HG02610 (cell line): ENCODE results near the gene CTSL.

Experiments used
- ATAC-seq: cut with Tn5 transposase; IDR thresholded peaks from one replicate; pipeline ENCODE4 v1.9.1; 2021; ENCODE audit warnings: mild to moderate bottlenecking, moderate library complexity; ENCODE audit not compliant: unreplicated experiment

The CTSL gene

DNA sequence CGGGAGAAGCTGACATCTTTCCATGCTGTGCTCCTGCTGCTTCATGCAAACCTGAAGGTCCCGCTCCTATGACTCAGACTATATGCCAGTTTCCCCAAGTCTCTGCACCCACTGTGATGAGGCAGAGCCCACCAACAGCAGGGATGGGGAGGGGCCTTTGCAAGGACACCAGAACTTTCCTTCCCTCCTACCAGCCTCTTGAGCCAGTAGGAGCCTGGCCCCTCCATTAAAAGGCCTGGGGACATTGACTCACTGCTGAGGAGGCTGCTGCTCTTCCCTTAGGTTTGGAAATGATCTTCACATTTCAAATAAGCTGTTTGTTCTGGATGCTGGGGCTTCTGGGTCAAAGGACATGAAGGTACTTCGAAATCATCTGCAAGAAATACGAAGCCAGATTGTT lies 26.1 kb upstream of the CTSL start:
- no peak for ATAC-seq

DNA sequence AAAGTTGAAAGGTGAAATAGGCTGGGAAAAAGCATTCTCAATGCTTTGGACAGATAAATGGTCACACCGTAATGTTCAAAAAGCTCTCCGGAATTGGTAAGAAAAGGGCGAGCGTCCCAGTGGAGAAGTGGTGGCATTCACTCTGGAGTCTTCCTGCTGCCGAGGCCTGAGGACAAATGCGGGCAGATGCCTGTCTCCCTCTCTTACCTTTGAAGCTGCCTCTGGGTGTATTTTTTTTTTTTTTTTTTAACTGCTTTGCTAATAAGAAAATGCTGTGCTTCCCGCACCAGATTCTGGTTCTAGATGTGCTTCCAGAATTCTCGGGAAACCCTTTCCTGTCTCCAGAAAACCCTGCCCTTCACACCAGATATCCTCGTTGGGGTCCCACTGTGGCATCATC lies 24.4 kb upstream of the CTSL start:
- ATAC-seq: no peak

DNA sequence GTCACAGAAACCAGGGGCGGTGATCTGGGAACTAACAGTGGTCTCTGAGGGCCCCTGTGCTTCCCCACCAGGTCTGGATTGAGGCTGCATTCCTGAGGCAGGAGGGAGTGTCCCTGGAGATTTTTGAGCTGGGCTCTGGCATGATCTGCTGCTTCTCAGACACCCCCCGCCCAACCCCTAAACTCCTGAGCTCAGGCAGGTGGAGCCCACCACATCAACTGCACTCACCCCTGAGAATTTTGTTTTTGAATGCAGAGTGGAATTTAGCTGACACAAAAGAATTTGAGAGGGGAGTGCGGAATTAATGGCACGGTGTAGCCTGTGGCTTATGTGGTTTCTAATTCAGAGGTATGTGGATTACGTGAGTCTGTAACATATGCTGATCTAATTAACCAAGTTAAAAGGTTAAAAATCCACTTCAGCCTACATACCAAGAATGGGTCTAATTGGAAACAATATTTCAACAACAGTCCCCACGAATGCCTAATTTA lies 23.9 kb upstream of the CTSL start:
- ATAC-seq: no peak

DNA sequence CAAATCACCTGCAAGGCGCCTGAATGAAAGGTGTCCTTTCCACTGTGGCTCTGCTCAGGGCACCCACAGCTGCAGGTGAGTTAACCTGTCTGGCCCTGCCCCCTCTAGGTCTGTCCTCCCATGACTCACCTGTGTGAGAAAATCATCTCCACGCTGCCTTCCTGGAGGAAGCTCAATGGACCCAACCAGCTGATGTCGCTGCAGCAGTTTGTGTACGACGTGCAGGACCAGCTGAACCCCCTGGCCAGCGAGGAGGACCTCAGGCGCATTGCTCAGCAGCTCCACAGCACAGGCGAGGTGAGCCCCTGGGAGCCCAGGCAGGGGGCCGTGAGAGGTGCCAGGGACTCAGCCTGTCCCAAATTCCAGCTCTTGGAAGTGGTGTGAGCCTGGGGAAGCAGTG lies 23.0 kb upstream of the CTSL start:
- ATAC-seq: no peak

DNA sequence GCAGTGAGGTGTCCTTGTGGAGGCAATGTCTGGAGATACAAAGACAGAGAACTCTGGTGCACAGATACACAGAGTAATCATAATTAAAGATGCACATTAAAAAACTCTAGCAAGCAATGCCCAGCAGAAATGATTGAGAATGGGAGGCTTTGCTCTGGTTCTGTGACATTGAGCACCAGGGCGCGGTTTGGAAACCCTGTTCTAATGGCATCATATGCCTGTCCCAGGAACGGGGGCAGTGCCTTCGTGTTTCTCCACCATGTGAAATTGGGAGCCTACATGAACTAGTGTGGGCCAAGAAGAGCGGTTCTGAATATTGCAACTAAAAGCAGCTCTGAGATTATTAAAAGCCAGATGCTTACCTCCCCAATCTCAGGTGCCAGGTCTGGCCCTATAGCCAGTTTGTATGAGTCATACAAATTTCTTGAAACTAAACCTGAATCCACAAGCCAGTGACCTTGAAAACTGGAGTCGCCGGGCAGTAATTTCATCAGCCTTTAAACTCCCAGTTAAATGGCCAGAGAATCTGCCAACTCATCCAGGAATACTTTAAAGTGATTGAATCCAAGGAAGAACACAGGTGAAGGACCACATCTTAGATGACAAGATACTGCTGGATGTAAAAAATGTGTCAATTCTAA lies 22.2 kb upstream of the CTSL start:
- ATAC-seq: no peak

DNA sequence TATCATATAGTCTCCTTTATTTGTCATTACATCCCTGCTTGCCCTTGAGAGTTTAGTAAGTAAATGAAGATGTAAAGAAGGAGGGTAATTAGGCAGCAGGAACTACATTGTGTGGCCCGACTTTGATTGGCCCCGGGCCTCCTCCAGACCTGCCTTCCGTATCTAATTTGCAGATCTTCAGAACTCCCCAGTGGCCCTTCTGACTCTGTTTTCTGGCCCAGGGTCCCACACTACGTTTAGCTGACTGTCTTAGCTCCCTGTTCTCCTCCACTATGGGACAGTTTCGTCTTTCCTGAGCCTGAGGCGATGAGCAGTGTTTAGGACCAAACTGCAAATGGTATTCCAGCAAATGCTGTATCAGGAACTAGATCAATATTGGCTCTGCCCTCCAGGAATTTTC lies 21.6 kb upstream of the CTSL start:
- no peak for ATAC-seq

DNA sequence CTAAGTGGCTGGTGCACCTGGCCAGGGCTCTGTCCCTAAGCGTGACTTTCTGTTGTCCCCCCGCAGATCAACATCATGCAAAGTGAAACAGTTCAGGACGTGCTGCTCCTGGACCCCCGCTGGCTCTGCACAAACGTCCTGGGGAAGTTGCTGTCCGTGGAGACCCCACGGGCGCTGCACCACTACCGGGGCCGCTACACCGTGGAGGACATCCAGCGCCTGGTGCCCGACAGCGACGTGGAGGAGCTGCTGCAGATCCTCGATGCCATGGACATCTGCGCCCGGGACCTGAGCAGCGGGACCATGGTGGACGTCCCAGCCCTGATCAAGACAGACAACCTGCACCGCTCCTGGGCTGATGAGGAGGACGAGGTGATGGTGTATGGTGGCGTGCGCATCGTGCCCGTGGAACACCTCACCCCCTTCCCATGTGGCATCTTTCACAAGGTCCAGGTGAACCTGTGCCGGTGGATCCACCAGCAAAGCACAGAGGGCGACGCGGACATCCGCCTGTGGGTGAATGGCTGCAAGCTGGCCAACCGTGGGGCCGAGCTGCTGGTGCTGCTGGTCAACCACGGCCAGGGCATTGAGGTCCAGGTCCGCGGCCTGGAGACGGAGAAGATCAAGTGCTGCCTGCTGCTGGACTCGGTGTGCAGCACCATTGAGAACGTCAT lies 19.7 kb upstream of the CTSL start:
- ATAC-seq: no peak

DNA sequence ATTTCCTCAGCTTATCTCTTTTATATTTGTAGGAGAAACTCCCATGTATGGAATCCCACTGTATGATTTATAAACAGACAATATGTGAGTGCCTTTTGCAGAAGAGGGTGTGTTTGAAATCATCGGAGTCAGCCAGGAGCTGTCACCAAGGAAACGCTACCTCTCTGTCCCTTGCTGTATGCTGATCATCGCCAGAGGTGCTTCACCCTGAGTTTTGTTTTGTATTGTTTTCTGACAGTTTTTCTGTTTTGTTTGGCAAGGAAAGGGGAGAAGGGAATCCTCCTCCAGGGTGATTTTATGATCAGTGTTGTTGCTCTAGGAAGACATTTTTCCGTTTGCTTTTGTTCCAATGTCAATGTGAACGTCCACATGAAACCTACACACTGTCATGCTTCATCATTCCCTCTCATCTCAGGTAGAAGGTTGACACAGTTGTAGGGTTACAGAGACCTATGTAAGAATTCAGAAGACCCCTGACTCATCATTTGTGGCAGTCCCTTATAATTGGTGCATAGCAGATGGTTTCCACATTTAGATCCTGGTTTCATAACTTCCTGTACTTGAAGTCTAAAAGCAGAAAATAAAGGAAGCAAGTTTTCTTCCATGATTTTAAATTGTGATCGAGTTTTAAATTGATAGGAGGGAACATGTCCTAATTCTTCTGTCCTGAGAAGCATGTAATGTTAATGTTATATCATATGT lies 18.0 kb upstream of the CTSL start:
- no peak for ATAC-seq

DNA sequence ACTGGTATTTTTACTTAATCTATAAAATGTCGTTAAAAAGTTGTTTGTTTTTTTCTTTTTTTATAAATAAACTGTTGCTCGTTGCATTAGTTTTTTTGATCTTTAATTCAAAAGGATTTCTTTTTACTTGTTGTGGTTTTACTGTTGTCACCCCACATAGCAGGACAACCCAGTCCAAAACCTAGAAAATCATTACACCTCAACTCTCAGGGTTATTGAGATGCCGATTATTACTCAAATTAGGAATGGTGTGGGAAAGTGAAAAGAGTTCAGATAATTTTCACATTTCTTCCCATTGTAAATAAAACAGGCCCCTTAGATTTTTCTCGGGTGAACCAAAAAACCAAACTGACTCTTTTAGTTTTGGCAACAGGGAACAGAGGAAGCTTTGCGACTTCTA lies 17.4 kb upstream of the CTSL start:
- ATAC-seq: no peak

DNA sequence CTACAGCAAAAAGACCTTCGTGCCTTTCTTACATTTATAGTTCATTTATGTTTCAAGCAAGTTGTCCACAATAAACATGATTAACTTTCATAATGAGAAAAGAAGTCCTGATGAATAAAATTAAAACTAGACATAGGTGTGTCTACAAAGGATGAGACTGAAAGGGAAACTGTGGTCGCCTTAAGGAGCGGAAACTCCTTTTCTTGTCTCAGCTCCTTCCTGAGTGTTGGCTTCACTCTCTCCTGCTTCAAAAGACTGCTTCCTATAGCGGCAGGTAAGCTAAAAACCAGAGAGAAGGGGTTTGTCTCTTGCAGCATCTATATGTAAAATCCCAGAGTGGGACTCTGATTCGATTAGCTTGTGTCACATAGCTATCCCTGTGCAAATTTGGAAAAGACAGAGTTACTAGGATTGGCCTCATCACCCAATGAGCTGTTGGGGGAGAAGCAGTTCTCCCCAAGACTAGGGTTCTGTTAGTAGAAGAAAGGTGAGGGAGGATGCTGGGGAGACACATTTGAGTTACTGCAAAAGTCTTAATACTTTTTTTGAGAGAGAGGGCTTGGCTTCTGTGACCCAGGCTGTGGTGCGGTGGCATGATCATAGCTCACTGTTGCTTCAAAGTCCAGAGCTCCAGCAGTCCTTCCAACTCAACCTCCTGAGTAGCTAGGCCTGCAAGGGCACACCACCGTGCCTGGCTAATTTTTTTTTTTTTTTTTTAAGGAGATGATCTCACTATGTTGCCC lies 16.8 kb upstream of the CTSL start:
- no peak for ATAC-seq

DNA sequence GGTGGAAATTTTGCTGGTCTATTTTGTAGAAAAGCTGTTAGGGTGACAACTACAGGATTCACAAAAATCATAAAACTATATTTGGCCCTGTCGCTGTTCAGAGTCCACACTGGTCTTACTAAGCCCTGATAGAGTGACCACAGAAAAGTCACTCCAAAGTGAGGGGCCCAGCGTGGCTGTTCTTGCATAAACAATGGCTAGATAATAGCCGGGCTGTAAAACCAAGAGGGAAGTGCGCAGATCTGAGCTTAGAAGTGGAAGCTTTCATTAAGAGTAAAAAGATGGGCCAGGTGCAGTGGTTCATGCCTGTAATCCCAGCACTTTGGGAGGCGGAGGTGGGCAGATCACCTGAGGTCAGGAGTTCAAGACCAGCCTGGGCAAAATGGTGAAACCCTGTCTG lies 15.5 kb upstream of the CTSL start:
- ATAC-seq: no peak

DNA sequence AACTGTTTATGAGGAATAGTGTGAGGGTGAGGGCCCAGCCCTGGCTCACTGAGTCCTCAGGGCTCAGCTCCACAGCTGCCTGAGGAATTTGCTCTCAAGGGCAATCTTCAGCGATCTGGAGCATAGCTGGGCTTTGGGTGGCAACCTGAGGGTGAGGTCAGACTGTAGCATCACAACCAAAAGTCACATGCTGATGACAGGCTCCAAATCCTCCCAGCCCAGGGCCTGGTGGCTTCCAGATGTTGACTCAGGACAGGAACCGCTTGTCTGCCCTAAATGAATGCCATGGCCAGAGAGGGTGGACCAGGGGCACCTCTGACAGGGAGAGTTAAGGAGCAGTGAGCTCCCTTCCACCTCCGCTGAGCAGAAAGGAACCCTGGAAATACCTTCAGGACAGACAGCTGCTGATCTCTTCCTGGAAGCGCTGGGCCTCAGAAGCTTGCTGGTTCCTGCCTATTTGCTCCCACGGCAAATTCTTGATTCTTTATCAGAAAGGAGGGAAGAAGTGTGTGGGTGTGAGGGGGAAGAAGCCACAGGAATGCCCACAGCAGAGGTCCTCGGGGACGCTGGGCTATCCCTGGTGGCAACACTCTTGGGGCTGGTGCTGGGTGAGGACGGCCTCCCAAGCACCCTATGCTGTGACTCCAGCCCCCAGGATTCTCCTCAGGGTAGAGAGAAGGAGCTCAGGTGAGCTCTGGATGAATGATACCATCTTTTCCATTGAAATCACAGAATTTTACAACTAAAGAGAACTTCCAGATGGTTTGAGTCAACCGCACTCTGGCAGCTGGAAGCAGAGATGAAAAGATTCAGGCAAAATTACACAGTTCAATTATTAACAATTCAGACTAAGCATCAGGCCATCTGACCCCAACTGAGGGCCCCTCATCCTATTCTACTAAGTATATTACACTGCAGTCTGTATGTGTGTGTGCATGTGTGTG lies 13.8 kb upstream of the CTSL start:
- no peak for ATAC-seq

DNA sequence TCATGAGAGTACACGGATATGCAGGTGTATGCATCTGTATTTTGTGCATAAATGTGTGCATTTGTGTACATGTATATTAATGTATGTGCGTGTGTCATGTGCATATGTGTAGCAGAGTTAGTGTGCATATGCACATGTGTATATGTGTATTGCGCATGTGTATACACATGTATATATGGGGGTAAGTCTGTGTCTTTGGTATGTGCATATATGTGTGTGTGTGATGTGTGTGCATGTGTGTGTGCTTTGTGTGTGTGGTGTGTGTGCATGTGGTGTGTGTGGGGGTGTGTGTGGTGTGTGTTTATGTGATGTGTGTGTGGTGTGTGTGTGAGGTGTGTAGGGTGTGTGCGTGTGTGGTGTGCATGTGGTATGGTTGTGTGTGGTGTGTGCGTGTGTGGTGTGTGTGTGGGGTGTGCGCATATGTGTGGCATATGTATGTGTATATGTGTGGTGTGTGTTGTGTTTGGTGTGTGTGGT lies 13.1 kb upstream of the CTSL start:
- no peak for ATAC-seq

DNA sequence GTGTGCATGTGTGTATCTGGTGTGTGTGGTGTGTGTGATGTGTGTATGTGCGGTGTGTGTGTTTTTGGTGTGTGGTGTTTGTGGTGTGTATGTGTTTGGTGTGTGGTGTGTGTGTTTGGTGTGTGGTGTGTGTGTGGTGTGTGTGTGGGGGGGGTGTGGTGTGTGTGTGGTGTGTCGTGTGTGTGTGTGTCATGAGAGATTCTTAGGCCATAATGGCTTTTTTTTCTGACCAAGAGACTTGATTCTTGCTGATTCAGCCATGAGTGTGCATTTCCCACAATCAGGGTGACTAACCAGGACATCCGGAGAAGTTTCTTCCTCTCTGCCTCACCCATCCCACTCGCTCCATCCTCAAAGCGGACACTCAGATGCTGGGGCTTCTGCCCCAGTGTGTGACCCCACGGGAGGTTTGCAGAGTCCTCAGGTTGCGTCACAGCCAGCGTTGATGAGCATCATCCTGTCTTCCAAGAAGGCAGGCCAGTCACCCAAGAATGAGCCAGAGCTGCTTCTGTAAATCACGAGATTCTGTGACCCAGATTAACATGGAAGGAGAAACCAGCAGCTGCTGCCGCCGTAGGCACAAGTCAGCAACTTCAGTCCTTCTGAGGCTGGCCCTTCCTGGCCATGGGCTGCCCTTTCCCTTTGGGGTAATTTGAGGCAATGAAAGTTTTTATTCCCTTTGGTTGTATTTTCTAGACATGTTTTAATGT lies 12.5 kb upstream of the CTSL start:
- ATAC-seq: no peak

DNA sequence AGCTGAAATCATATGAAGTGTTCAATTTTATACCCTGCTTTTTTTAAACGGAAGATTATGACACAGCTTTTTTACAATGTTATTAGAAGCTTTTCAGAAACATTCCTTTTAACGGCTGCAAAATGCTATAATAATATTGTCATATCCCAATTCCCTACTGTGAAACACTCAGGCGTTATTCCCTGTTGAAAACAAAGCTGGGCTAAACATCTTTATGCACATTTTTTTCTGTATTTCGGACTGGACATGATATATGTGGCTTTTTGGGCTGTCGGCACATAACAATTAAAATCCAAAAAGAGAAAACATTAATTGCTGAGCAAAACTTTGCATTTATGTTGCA lies 12.0 kb upstream of the CTSL start:
- ATAC-seq: no peak

DNA sequence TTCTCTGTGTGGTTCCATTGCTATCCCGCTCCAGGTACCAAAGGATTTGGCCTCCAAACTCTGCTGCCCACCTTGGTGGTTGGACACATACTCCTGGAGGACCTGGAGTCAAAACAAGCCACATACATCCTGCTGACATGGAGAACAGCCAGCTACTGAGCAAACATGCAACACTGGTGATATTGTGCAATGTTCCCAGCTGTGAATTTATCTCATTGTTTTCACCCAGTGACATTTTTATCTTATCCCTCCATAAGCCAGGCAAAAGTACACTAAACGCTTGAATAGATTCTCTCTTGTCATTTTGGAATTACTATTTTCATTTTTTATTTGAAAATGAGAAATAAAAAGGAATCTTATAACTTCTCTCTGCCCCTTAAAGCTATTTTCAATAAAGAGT lies 11.1 kb upstream of the CTSL start:
- ATAC-seq: no peak

DNA sequence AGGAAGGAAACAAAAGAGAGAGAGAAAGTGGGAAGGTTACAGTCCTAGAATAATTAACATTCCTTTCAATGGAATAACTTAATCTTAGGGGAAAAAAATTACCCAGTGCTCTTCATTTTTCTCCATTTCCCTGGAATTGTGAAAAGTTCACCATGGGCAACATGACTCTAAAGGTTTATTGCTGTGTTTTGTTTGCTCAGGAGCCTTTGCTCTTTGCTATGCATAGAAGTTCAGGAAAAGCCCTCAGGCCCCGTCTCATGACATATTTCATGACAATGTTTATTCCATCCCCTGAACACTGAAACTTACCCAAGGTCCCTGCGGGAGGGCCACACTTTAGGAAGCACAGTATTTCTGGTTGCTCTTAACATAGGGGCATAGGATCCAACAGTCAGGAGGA lies 9.8 kb upstream of the CTSL start:
- no peak for ATAC-seq

DNA sequence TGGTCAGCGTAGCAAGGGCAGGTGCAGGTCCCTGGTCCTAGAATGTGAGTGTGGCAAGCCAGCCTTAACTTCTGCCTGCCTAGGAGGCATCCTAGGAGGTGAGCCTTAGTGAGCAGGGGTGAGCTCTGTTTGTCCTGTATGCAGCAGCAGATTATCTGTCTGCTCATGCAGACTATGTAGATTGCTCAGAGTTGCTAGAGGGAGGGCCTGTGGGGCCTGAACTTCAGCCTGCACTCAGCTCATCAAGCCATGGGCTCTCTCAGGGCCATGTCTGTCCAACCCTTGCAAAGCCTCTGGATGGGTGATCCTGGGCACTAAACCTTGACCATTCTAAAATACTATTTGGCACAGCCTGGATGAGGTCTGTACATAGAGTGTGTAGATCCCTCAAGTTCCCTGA lies 8.5 kb upstream of the CTSL start:
- ATAC-seq: no peak

DNA sequence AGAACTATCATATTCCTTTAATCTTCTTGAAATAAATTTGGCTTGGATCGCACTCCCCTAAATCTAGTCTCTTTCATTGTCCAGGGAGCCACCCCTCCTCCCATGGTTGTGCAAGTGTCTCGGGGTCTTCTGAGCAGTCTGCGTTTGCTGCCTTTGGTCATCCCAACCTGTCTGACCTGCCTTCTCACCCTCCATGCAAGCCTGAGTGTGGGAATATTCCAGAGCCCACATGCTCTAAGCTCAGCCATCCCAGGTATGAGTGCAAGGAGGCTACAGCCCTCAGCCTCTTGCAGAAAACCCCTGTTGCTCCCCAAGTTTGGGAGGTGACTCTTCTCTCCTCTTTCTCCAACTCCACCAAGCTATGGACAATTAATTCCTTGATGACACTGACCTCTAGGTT lies 7.7 kb upstream of the CTSL start:
- no peak for ATAC-seq
